ENCODE results near the gene MTHFD1L. TPM values are rescaled to one million over a fixed set of nuclear protein-coding genes. Genes with fewer than 3 reads are reported as not detected.

MTHFD1L gene
- total RNA-seq, 1 donor from 2014 or later, result 107 TPM

GRCh38 chr6:151002057-151002450 lies 136.6 kb downstream of the MTHFD1L start:
- no peak overlapping the region for H3K27ac ChIP-seq (ENCODE audit: low read depth, low read length)
- H3K9me3 ChIP-seq (ENCODE audit: insufficient read depth, low read depth, low read length), result no peaks in the 10 kb centered on the region
- Mint-ChIP-seq H3K4me1 (ENCODE audit: low read depth, unreplicated experiment) (peaks cover 6% of the 10 kb centered on the region), H3K27me3 (ENCODE audit: low read depth, unreplicated experiment) (no peaks in the 10 kb centered on the region), H3K4me3 (ENCODE audit: unreplicated experiment) (no peak overlapping the region), H3K27ac (ENCODE audit: unreplicated experiment) (no peak overlapping the region), H3K36me3 (ENCODE audit: low read depth, unreplicated experiment) (peaks cover 9% of the 10 kb centered on the region), H3K9me3 (ENCODE audit: unreplicated experiment) (no peaks in the 10 kb centered on the region)
- TF ChIP-seq EZH2 (IDR thresholded peaks at IDR 0.05; ENCODE audit: insufficient read depth, low read length) (no peak), CTCF (IDR thresholded peaks at IDR 0.05; ENCODE audit: insufficient read depth, low read depth, low read length) (no peak)
- H2AFZ ChIP-seq (ENCODE audit: low read depth, low read length), result no peak overlapping the region
- H3K4me1 ChIP-seq (ENCODE audit: insufficient read depth, low read length), result peaks cover 18% of the 10 kb centered on the region
- H3K36me3 ChIP-seq (ENCODE audit: insufficient read depth, low read length), result no peaks in the 10 kb centered on the region
- FAIRE-seq, result no peak
- no peak overlapping the region for H3K4me3 ChIP-seq (ENCODE audit: insufficient read depth, low read depth, low read length)
- H3K79me2 ChIP-seq (ENCODE audit: insufficient read depth, low read length), result no peaks in the 10 kb centered on the region
- no peak overlapping the region for H3K4me2 ChIP-seq (ENCODE audit: low read length)
- no peaks in the 10 kb centered on the region for H4K20me1 ChIP-seq (ENCODE audit: insufficient read depth, low read length)
- DNase-seq (ENCODE audit: low read depth), result no peak
- H3K27me3 ChIP-seq (ENCODE audit: insufficient read depth, low read length), result no peaks in the 10 kb centered on the region
- no peak overlapping the region for H3K9ac ChIP-seq (ENCODE audit: low read length)

- H3K27ac Mint-ChIP-seq (ENCODE audit: unreplicated experiment), result no peak overlapping the region
- H3K27me3 Mint-ChIP-seq (ENCODE audit: low read depth, unreplicated experiment), result no peaks in the 10 kb centered on the region
- H2AFZ ChIP-seq (ENCODE audit: low read depth, low read length), result no peak overlapping the region
- no peaks in the 10 kb centered on the region for H3K9me3 Mint-ChIP-seq (ENCODE audit: unreplicated experiment)
- peaks cover 6% of the 10 kb centered on the region for H3K4me1 Mint-ChIP-seq (ENCODE audit: low read depth, unreplicated experiment)
- H3K9me3 ChIP-seq (ENCODE audit: insufficient read depth, low read depth, low read length), result no peaks in the 10 kb centered on the region
- no peak overlapping the region for H3K4me3 Mint-ChIP-seq (ENCODE audit: unreplicated experiment)
- FAIRE-seq (no peak), DNase-seq (ENCODE audit: low read depth) (no peak)
- no peak overlapping the region for H3K9ac ChIP-seq (ENCODE audit: low read length)
- H3K4me2 ChIP-seq (ENCODE audit: low read length), result no peak overlapping the region
- no peak overlapping the region for H3K4me3 ChIP-seq (ENCODE audit: insufficient read depth, low read depth, low read length)
- TF ChIP-seq CTCF (IDR thresholded peaks at IDR 0.05; ENCODE audit: insufficient read depth, low read depth, low read length) (no peak), EZH2 (IDR thresholded peaks at IDR 0.05; ENCODE audit: insufficient read depth, low read length) (no peak)
- H4K20me1 ChIP-seq (ENCODE audit: insufficient read depth, low read length), result no peaks in the 10 kb centered on the region
- no peak overlapping the region for H3K27ac ChIP-seq (ENCODE audit: low read depth, low read length)
- no peaks in the 10 kb centered on the region for H3K27me3 ChIP-seq (ENCODE audit: insufficient read depth, low read length)
- peaks cover 18% of the 10 kb centered on the region for H3K4me1 ChIP-seq (ENCODE audit: insufficient read depth, low read length)
- H3K36me3 ChIP-seq (ENCODE audit: insufficient read depth, low read length), result no peaks in the 10 kb centered on the region
- H3K79me2 ChIP-seq (ENCODE audit: insufficient read depth, low read length), result no peaks in the 10 kb centered on the region
- peaks cover 9% of the 10 kb centered on the region for H3K36me3 Mint-ChIP-seq (ENCODE audit: low read depth, unreplicated experiment)
These were observed 137.0 kb downstream of the MTHFD1L start for GRCh38 chr6:151002491-151002935.

GRCh38 chr6:151004383-151005024 lies 139.0 kb downstream of the MTHFD1L start:
- no peaks in the 10 kb centered on the region for H3K27me3 ChIP-seq (ENCODE audit: insufficient read depth, low read length)
- no peak for TF ChIP-seq EZH2 (IDR thresholded peaks at IDR 0.05; ENCODE audit: insufficient read depth, low read length)
- TF ChIP-seq CTCF (IDR thresholded peaks at IDR 0.05; ENCODE audit: insufficient read depth, low read depth, low read length), result no peak
- H3K9ac ChIP-seq (ENCODE audit: low read length), result peak overlapping the region; percentile 79
- H3K4me2 ChIP-seq (ENCODE audit: low read length), result peak overlapping the region; percentile 85
- H3K36me3 ChIP-seq (ENCODE audit: insufficient read depth, low read length), result no peaks in the 10 kb centered on the region
- Mint-ChIP-seq H3K4me1 (ENCODE audit: low read depth, unreplicated experiment) (peaks cover 6% of the 10 kb centered on the region), H3K27me3 (ENCODE audit: low read depth, unreplicated experiment) (no peaks in the 10 kb centered on the region), H3K4me3 (ENCODE audit: unreplicated experiment) (no peak overlapping the region), H3K27ac (ENCODE audit: unreplicated experiment) (peak overlapping the region; percentile 2), H3K36me3 (ENCODE audit: low read depth, unreplicated experiment) (peaks cover 9% of the 10 kb centered on the region), H3K9me3 (ENCODE audit: unreplicated experiment) (no peaks in the 10 kb centered on the region)
- peaks cover 18% of the 10 kb centered on the region for H3K4me1 ChIP-seq (ENCODE audit: insufficient read depth, low read length)
- H3K9me3 ChIP-seq (ENCODE audit: insufficient read depth, low read depth, low read length), result no peaks in the 10 kb centered on the region
- DNase-seq (ENCODE audit: low read depth) (peak; percentile 96), FAIRE-seq (peak; percentile 45)
- peak overlapping the region; percentile 13 for H2AFZ ChIP-seq (ENCODE audit: low read depth, low read length)
- no peaks in the 10 kb centered on the region for H3K79me2 ChIP-seq (ENCODE audit: insufficient read depth, low read length)
- H4K20me1 ChIP-seq (ENCODE audit: insufficient read depth, low read length), result no peaks in the 10 kb centered on the region
- peak overlapping the region; percentile 19 for H3K4me3 ChIP-seq (ENCODE audit: insufficient read depth, low read depth, low read length)
- peak overlapping the region; percentile 80 for H3K27ac ChIP-seq (ENCODE audit: low read depth, low read length)

Data from astrocyte (in vitro differentiated cells and primary cell).